ENCODE data around the gene ZBTB8A. TPM values are rescaled to one million over a fixed set of nuclear protein-coding genes. Genes with fewer than 3 reads are reported as not detected.
"Not testable (repeated sequence)": the region's sequence is repeated elsewhere in the genome, so short reads cannot be mapped to it uniquely, and the experiment has no call there.

Gene ZBTB8A
- total RNA-seq, 2 experiments from 2014 or later, result 0.16 TPM; not detected in 1

DNA sequence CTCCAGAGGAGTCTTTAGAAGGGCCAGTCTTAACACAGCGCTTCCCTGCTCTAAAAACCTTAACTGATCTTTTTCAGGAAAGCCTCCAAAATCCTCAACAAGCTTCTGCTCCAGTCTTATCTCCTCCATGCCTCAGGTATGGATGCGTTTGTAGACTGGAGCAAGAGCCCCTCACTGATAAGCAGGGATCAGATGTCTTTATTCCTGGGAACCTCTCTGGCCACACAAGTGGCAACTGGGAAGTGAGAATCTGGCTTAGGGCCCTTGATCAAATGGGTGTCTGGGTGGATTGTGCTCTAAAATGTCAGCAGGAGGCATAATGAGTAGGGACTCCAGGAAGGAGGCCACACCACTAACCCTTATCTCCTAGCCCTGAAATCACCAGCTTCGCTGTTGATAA is 1.4 kb downstream of the ZBTB8A start:
- ChIA-PET CTCF (interaction anchor here (1.3 kb wide), 1 partner anchor 20 kb away, joined by 6 read pairs; no protein-coding TSS in a partner anchor), POLR2A (interaction anchor here (0.6 to 1.8 kb wide), 2 partner anchors 20 to 23 kb away, joined by 4 to 7 read pairs; no protein-coding TSS in a partner anchor)
- no peak for TF ChIP-seq CTCF (IDR thresholded peaks at IDR 0.05)
- no peaks in the 10 kb centered on the region for H3K36me3 Mint-ChIP-seq (ENCODE audit: low read depth)
- peaks cover 55% of the 10 kb centered on the region for H3K27me3 Mint-ChIP-seq
- no peak for DNase-seq
- no peak overlapping the region for H3K27ac Mint-ChIP-seq
- peak overlapping the region; percentile 75 for H3K4me3 Mint-ChIP-seq
- ATAC-seq, result no peak
- peaks cover 8% of the 10 kb centered on the region for H3K4me1 Mint-ChIP-seq (ENCODE audit: low read depth)
- no peaks in the 10 kb centered on the region for H3K9me3 Mint-ChIP-seq
- intact Hi-C loops (cut with micrococcal nuclease), result no loop called here

DNA sequence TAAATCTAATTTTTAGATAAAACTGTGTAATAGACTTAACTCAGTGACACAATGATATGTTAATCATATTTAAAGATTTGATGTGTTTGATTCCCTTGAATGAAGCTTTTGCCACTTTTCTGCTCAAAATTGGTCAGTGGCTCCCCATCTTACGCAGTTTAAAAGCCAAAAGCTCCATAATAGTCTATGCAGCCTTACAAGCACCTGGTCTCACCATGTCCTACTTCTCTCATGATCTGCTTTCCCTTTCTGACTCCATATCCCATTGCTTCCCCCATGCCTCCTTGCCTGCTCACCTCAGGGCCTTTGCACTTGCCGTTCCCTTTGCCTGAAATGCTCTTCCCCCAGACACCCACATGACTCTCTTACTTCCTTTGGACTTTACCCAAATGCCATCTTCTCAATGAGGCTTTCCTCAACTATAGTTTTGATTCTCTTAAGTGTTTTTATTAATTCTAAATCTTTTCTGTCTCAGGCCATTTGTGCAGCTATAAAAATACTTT is 1.9 kb downstream of the ZBTB8A start:
- CTCF ChIA-PET, result interaction anchor here (1.1 to 1.3 kb wide), 2 partner anchors 21 to 154 kb away, joined by 3 to 6 read pairs; no protein-coding TSS in a partner anchor
- H3K4me1 Mint-ChIP-seq (ENCODE audit: low read depth), result peaks cover 8% of the 10 kb centered on the region
- H3K9me3 Mint-ChIP-seq, result no peaks in the 10 kb centered on the region
- H3K27ac Mint-ChIP-seq, result no peak overlapping the region
- no peak for TF ChIP-seq CTCF (IDR thresholded peaks at IDR 0.05)
- ATAC-seq, result no peak
- H3K4me3 Mint-ChIP-seq, result no peak overlapping the region
- no peak for DNase-seq
- H3K36me3 Mint-ChIP-seq (ENCODE audit: low read depth), result no peaks in the 10 kb centered on the region
- POLR2A ChIA-PET, result interaction anchor here (0.6 kb wide), 1 partner anchor 23 kb away, joined by 4 read pairs; no protein-coding TSS in a partner anchor
- intact Hi-C loops (cut with micrococcal nuclease), result no loop called here
- peaks cover 51% of the 10 kb centered on the region for H3K27me3 Mint-ChIP-seq

DNA sequence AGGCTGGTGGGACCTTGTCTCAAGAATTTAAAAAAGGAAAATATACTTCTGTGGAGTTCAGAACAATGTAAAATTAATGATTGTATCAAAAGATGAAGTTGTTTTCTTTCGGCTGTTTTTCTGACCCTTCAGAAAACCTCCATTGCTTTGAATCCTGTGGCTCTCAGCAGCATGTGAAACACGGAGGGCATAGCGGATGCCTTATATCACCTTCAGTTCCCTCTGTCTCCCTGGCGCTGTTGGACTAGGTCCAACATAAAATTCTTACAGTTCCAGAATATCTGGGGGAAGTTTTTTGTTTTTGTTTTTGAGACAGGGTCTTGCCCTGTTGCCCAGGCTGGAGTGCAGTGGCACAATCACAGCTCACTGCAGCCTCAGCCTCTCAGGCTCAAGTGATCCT is 7.4 kb downstream of the ZBTB8A start:
- H3K27ac Mint-ChIP-seq, result no peak overlapping the region
- no peak for ATAC-seq
- no peak overlapping the region for H3K4me3 Mint-ChIP-seq
- peaks cover 13% of the 10 kb centered on the region for H3K27me3 Mint-ChIP-seq
- no peaks in the 10 kb centered on the region for H3K4me1 Mint-ChIP-seq (ENCODE audit: low read depth)
- H3K9me3 Mint-ChIP-seq, result no peaks in the 10 kb centered on the region
- no peak for TF ChIP-seq CTCF (IDR thresholded peaks at IDR 0.05)
- POLR2A ChIA-PET, result interaction anchor here (0.6 kb wide), 1 partner anchor 54 kb away, joined by 3 read pairs; no protein-coding TSS in a partner anchor
- H3K36me3 Mint-ChIP-seq (ENCODE audit: low read depth), result no peaks in the 10 kb centered on the region
- DNase-seq, result no peak
- intact Hi-C loops (cut with micrococcal nuclease), result no loop called here
- CTCF ChIA-PET, result no interaction called here

DNA sequence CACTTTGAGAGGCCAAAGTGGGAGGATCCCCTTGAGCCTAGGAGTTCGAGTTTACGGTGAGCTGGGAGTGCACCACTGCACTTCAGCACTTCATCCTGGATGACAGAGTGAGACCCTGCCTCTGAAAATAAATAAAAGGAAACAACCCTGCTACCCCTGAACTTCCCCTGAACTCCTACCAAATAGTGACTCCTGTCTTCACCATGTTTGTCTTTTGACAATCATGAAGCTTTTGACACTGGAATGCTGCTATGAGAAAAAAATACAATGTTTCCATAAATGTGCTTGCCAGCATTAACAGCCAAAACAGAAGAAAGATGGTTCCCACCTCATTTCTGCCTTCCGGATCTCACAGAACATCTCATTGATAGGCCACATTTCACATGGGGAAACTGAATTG is 10.4 kb downstream of the ZBTB8A start:
- no peak for TF ChIP-seq CTCF (IDR thresholded peaks at IDR 0.05)
- Mint-ChIP-seq H3K36me3 (ENCODE audit: low read depth) (no peaks in the 10 kb centered on the region), H3K27me3 (peaks cover 1% of the 10 kb centered on the region), H3K4me3 (no peak overlapping the region), H3K27ac (no peak overlapping the region), H3K4me1 (ENCODE audit: low read depth) (no peaks in the 10 kb centered on the region), H3K9me3 (no peaks in the 10 kb centered on the region)
- intact Hi-C loops (cut with micrococcal nuclease), result no loop called here
- POLR2A ChIA-PET, result no interaction called here
- CTCF ChIA-PET, result no interaction called here
- DNase-seq, result no peak
- ATAC-seq, result no peak

DNA sequence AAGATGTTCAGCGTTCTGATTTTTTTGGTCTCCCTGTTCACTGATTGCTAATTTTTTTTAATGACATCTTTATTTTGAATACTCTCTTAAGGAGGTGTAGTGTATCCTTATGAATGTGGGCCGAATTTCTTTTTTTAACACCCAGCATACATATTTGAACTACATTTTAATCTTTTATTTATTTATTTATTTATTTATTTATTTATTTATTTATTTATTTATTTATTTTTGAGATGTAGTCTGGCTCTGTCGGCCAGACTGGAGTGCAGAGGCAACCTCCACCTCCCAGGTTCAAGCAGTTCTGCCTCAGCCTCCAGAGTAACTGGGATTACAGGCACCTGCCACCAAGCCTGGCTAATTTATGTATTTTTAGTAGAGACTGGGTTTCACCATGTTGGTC is 15.1 kb downstream of the ZBTB8A start:
- CTCF ChIA-PET, result no interaction called here
- H3K9me3 Mint-ChIP-seq, result no peaks in the 10 kb centered on the region
- H3K4me3 Mint-ChIP-seq, result no peak overlapping the region
- ATAC-seq (no peak), DNase-seq (no peak)
- no peaks in the 10 kb centered on the region for H3K36me3 Mint-ChIP-seq (ENCODE audit: low read depth)
- H3K4me1 Mint-ChIP-seq (ENCODE audit: low read depth), result no peaks in the 10 kb centered on the region
- TF ChIP-seq CTCF (IDR thresholded peaks at IDR 0.05), result no peak
- POLR2A ChIA-PET, result no interaction called here
- intact Hi-C loops (cut with micrococcal nuclease), result no loop called here
- no peak overlapping the region for H3K27ac Mint-ChIP-seq
- H3K27me3 Mint-ChIP-seq, result no peaks in the 10 kb centered on the region

GRCh38 chr1:32557035-32557434 is 17.8 kb downstream of the ZBTB8A start:
- POLR2A ChIA-PET; H3K36me3 Mint-ChIP-seq (ENCODE audit: low read depth); H3K27me3 Mint-ChIP-seq: not testable (repeated sequence)

More at GRCh38 chr1:32557035-32557434, 17.8 kb downstream of the ZBTB8A start:
- H3K9me3 Mint-ChIP-seq; H3K27ac Mint-ChIP-seq; CTCF ChIA-PET; H3K4me3 Mint-ChIP-seq; DNase-seq; H3K4me1 Mint-ChIP-seq (ENCODE audit: low read depth); intact Hi-C loops (cut with micrococcal nuclease); ATAC-seq: not testable (repeated sequence)

Measured in activated CD8-positive, alpha-beta T cell treated with anti-CD3 and anti-CD28 coated beads for 36 hours (primary cell).